ENCODE data around the gene CBLC.

CBLC gene

GRCh38 chr19:44746946-44747738 is 30.5 kb upstream of the CBLC start:
- DNase-seq, result peak; percentile 94

- peak; percentile 58 for DNase-seq
These were observed 29.8 kb upstream of the CBLC start for GRCh38 chr19:44747739-44748425.

GRCh38 chr19:44748426-44749254 is 29.1 kb upstream of the CBLC start, which contains the start of gene BCL3:
Gene BCL3 (plus strand): TSS chr19:44748708. CDS start chr19:44748791, 83 bp downstream.
- peak; percentile 91 for DNase-seq

- no peak for DNase-seq
These were observed 28.4 kb upstream of the CBLC start for GRCh38 chr19:44749292-44749691.

GRCh38 chr19:44749994-44750393 is 27.7 kb upstream of the CBLC start:
- no peak for DNase-seq

GRCh38 chr19:44752123-44752815 is 25.4 kb upstream of the CBLC start:
- no peak for DNase-seq

GRCh38 chr19:44752816-44753625 is 24.7 kb upstream of the CBLC start:
- DNase-seq, result peak; percentile 98

- DNase-seq, result no peak
These were observed 24.1 kb upstream of the CBLC start for GRCh38 chr19:44753626-44753931.

GRCh38 chr19:44753932-44754749 is 23.5 kb upstream of the CBLC start:
- DNase-seq, result peak; percentile 92

- DNase-seq, result no peak
These were observed 23.0 kb upstream of the CBLC start for GRCh38 chr19:44754750-44755080.

- DNase-seq, result no peak
These were observed 22.5 kb upstream of the CBLC start for GRCh38 chr19:44755219-44755618.

GRCh38 chr19:44756089-44756562 is 21.6 kb upstream of the CBLC start:
- no peak for DNase-seq

GRCh38 chr19:44757057-44757734 is 20.5 kb upstream of the CBLC start:
- no peak for DNase-seq

GRCh38 chr19:44757735-44758505 is 19.8 kb upstream of the CBLC start:
- no peak for DNase-seq

- no peak for DNase-seq
These were observed 19.1 kb upstream of the CBLC start for GRCh38 chr19:44758596-44758995.

GRCh38 chr19:44759083-44759804 is 18.4 kb upstream of the CBLC start:
- DNase-seq, result no peak

GRCh38 chr19:44762038-44762437 is 15.7 kb upstream of the CBLC start:
- DNase-seq, result no peak

GRCh38 chr19:44765033-44765948 is 12.4 kb upstream of the CBLC start:
- peak; percentile 72 for DNase-seq
